Measurements from ENCODE around the gene FAHD2A. TPM values are rescaled to one million over a fixed set of nuclear protein-coding genes. Genes with fewer than 3 reads are reported as not detected.
"Not testable (repeated sequence)": the region's sequence is repeated elsewhere in the genome, so short reads cannot be mapped to it uniquely, and the experiment has no call there.

FAHD2A gene
- total and polyA plus RNA-seq, 9 donors, result 17.3 to 26.1 (median 20.4) TPM

- H3K36me3 ChIP-seq (ENCODE audit: control insufficient read depth, insufficient read depth, low read length); H3K4me3 ChIP-seq (ENCODE audit: low read length); DNase-seq; H3K27ac ChIP-seq (ENCODE audit: low read length); H3K27me3 ChIP-seq (ENCODE audit: control insufficient read depth, insufficient read depth, low read length); H3K9me3 ChIP-seq (replicated peaks; ENCODE audit: control insufficient read depth, low read depth, low read length): not testable (repeated sequence)
- 81% methylated on average over 5 of the region's 5 CpGs for WGBS (ENCODE audit: insufficient coverage)
- peaks cover 15% of the 10 kb centered on the region for H3K4me1 ChIP-seq (ENCODE audit: control insufficient read depth, insufficient read depth, low read length)
Observed at GRCh38 chr2:95403824-95404223, 1.3 kb downstream of the FAHD2A start.

GRCh38 chr2:95404676-95405075 lies 2.2 kb downstream of the FAHD2A start:
- not testable (repeated sequence) for H3K27me3 ChIP-seq (ENCODE audit: control insufficient read depth, insufficient read depth, low read length); H3K4me3 ChIP-seq (ENCODE audit: low read length); H3K36me3 ChIP-seq (ENCODE audit: control insufficient read depth, insufficient read depth, low read length); DNase-seq; H3K27ac ChIP-seq (ENCODE audit: low read length); H3K9me3 ChIP-seq (replicated peaks; ENCODE audit: control insufficient read depth, low read depth, low read length)
- peaks cover 15% of the 10 kb centered on the region for H3K4me1 ChIP-seq (ENCODE audit: control insufficient read depth, insufficient read depth, low read length)
- WGBS (ENCODE audit: insufficient coverage), result 83% methylated on average over 2 of the region's 3 CpGs

- WGBS (ENCODE audit: insufficient coverage), result 96% methylated on average over 2 of the region's 5 CpGs
- H3K27ac ChIP-seq (ENCODE audit: low read length); H3K4me1 ChIP-seq (ENCODE audit: control insufficient read depth, insufficient read depth, low read length); H3K9me3 ChIP-seq (replicated peaks; ENCODE audit: control insufficient read depth, low read depth, low read length); H3K4me3 ChIP-seq (ENCODE audit: low read length); H3K27me3 ChIP-seq (ENCODE audit: control insufficient read depth, insufficient read depth, low read length); DNase-seq: not testable (repeated sequence)
- H3K36me3 ChIP-seq (ENCODE audit: control insufficient read depth, insufficient read depth, low read length), result peaks cover 12% of the 10 kb centered on the region
Observed at GRCh38 chr2:95411239-95411638, 8.7 kb downstream of the FAHD2A start.

- WGBS (ENCODE audit: insufficient coverage), result 58% methylated on average over 2 of the region's 9 CpGs
- not testable (repeated sequence) for H3K4me1 ChIP-seq (ENCODE audit: control insufficient read depth, insufficient read depth, low read length); H3K27ac ChIP-seq (ENCODE audit: low read length); H3K4me3 ChIP-seq (ENCODE audit: low read length); H3K9me3 ChIP-seq (replicated peaks; ENCODE audit: control insufficient read depth, low read depth, low read length); H3K27me3 ChIP-seq (ENCODE audit: control insufficient read depth, insufficient read depth, low read length)
- peaks cover 12% of the 10 kb centered on the region for H3K36me3 ChIP-seq (ENCODE audit: control insufficient read depth, insufficient read depth, low read length)
- peak; percentile 75 for DNase-seq
Observed at GRCh38 chr2:95414015-95414594, 11.6 kb downstream of the FAHD2A start.

GRCh38 chr2:95415138-95415537 lies 12.6 kb downstream of the FAHD2A start:
- H3K27me3 ChIP-seq (ENCODE audit: control insufficient read depth, insufficient read depth, low read length); DNase-seq; H3K9me3 ChIP-seq (replicated peaks; ENCODE audit: control insufficient read depth, low read depth, low read length); H3K27ac ChIP-seq (ENCODE audit: low read length); H3K4me1 ChIP-seq (ENCODE audit: control insufficient read depth, insufficient read depth, low read length); H3K4me3 ChIP-seq (ENCODE audit: low read length): not testable (repeated sequence)
- peaks cover 12% of the 10 kb centered on the region for H3K36me3 ChIP-seq (ENCODE audit: control insufficient read depth, insufficient read depth, low read length)
- no CpG with 5 or more reads among the region's 3 CpGs for WGBS (ENCODE audit: insufficient coverage)

GRCh38 chr2:95415561-95415960 lies 13.1 kb downstream of the FAHD2A start:
- H3K9me3 ChIP-seq (replicated peaks; ENCODE audit: control insufficient read depth, low read depth, low read length); DNase-seq; H3K27me3 ChIP-seq (ENCODE audit: control insufficient read depth, insufficient read depth, low read length); H3K4me3 ChIP-seq (ENCODE audit: low read length); H3K27ac ChIP-seq (ENCODE audit: low read length); H3K4me1 ChIP-seq (ENCODE audit: control insufficient read depth, insufficient read depth, low read length): not testable (repeated sequence)
- peaks cover 12% of the 10 kb centered on the region for H3K36me3 ChIP-seq (ENCODE audit: control insufficient read depth, insufficient read depth, low read length)
- WGBS (ENCODE audit: insufficient coverage), result 89% methylated on average over 12 of the region's 16 CpGs

GRCh38 chr2:95427196-95427867 lies 24.8 kb downstream of the FAHD2A start:
- H3K9me3 ChIP-seq (replicated peaks; ENCODE audit: control insufficient read depth, low read depth, low read length); DNase-seq; H3K27ac ChIP-seq (ENCODE audit: low read length); H3K36me3 ChIP-seq (ENCODE audit: control insufficient read depth, insufficient read depth, low read length); H3K4me3 ChIP-seq (ENCODE audit: low read length); H3K4me1 ChIP-seq (ENCODE audit: control insufficient read depth, insufficient read depth, low read length); H3K27me3 ChIP-seq (ENCODE audit: control insufficient read depth, insufficient read depth, low read length): not testable (repeated sequence)
- no CpG with 5 or more reads among the region's 30 CpGs for WGBS (ENCODE audit: insufficient coverage)

- not testable (repeated sequence) for H3K9me3 ChIP-seq (replicated peaks; ENCODE audit: control insufficient read depth, low read depth, low read length); H3K36me3 ChIP-seq (ENCODE audit: control insufficient read depth, insufficient read depth, low read length); H3K27me3 ChIP-seq (ENCODE audit: control insufficient read depth, insufficient read depth, low read length); DNase-seq; H3K27ac ChIP-seq (ENCODE audit: low read length); H3K4me3 ChIP-seq (ENCODE audit: low read length); H3K4me1 ChIP-seq (ENCODE audit: control insufficient read depth, insufficient read depth, low read length)
- no CpG with 5 or more reads among the region's 8 CpGs for WGBS (ENCODE audit: insufficient coverage)
Observed at GRCh38 chr2:95429748-95430467, 27.4 kb downstream of the FAHD2A start.

GRCh38 chr2:95433373-95433772 lies 30.9 kb downstream of the FAHD2A start:
- not testable (repeated sequence) for H3K4me1 ChIP-seq (ENCODE audit: control insufficient read depth, insufficient read depth, low read length); H3K36me3 ChIP-seq (ENCODE audit: control insufficient read depth, insufficient read depth, low read length); H3K27me3 ChIP-seq (ENCODE audit: control insufficient read depth, insufficient read depth, low read length); H3K4me3 ChIP-seq (ENCODE audit: low read length); DNase-seq; H3K9me3 ChIP-seq (replicated peaks; ENCODE audit: control insufficient read depth, low read depth, low read length); H3K27ac ChIP-seq (ENCODE audit: low read length)
- no CpG with 5 or more reads among the region's 4 CpGs for WGBS (ENCODE audit: insufficient coverage)

- not testable (repeated sequence) for H3K27ac ChIP-seq (ENCODE audit: low read length); DNase-seq; H3K4me1 ChIP-seq (ENCODE audit: control insufficient read depth, insufficient read depth, low read length); H3K4me3 ChIP-seq (ENCODE audit: low read length); H3K27me3 ChIP-seq (ENCODE audit: control insufficient read depth, insufficient read depth, low read length); H3K9me3 ChIP-seq (replicated peaks; ENCODE audit: control insufficient read depth, low read depth, low read length); H3K36me3 ChIP-seq (ENCODE audit: control insufficient read depth, insufficient read depth, low read length)
- WGBS (ENCODE audit: insufficient coverage), result no CpG with 5 or more reads among the region's 2 CpGs
Observed at GRCh38 chr2:95433973-95434372, 31.5 kb downstream of the FAHD2A start.

All from muscle of leg (tissue), 11 donors.